K562 (cell line): ENCODE data around the gene RHD.
"Not testable (repeated sequence)": the region's sequence is repeated elsewhere in the genome, so short reads cannot be mapped to it uniquely, and the experiment has no call there.

Source experiments
- CBX5 ChIP-seq: IDR thresholded peaks from 2 replicates; pipeline ENCODE4 v1.6.1; 2014; ENCODE audit warnings: low read depth, borderline replicate concordance
- CREM ChIP-seq: IDR thresholded peaks from 2 replicates; pipeline ENCODE4 v1.6.1; 2014; ENCODE audit warnings: antibody characterized with exemption, low read depth
- IRF2 ChIP-seq: sonication (generic); formaldehyde crosslinking; IDR thresholded peaks from 2 replicates; pipeline ENCODE4 v1.8.1; 2022; ENCODE audit warnings: mild to moderate bottlenecking, missing genetic modification reagents
- KLF1 ChIP-seq: fragments of 450-650 bp; IDR thresholded peaks from 2 replicates; pipeline ENCODE4 v1.6.1; 2016; ENCODE audit warnings: missing genetic modification characterization, missing compliant biosample characterization
- NR2C2 ChIP-seq, 2 experiments: fragments of 200-800 bp in 1 of 2; sonication (Bioruptor generic) in 1 of 2; sonication (generic) in 1 of 2; formaldehyde crosslinking in 1 of 2; IDR thresholded peaks; 2 replicates each; pipeline versions ENCODE4 v1.6.1 to v1.8.0; 2016 to 2022; ENCODE audit warnings: mild to moderate bottlenecking in 1 of 2, missing compliant biosample characterization in 1 of 2, missing genetic modification characterization in 1 of 2, missing genetic modification reagents in 1 of 2
- PHF20 ChIP-seq: fragments of 450-650 bp; IDR thresholded peaks from 2 replicates; pipeline ENCODE4 v1.6.1; 2018; ENCODE audit not compliant: partially characterized antibody
- POLR2A ChIP-seq: fragments of 450-650 bp; conservative IDR thresholded peaks from 2 replicates; pipeline ENCODE4 v1.6.1; 2016

DNA sequence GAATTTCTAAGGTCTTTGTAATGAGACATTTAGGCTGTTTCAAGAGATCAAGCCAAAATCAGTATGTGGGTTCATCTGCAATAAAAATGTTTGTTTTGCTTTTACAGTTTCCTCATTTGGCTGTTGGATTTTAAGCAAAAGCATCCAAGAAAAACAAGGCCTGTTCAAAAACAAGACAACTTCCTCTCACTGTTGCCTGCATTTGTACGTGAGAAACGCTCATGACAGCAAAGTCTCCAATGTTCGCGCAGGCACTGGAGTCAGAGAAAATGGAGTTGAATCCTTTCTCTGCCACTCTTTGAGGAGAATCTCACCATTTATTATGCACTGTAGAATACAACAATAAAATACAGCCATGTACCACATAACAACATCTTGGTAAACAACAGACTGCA is 56.5 kb downstream of the RHD start:
- TF ChIP-seq NR2C2 (CRISPR knock-in tag; IDR thresholded peaks at IDR 0.05); NR2C2 (tag; IDR thresholded peaks at IDR 0.05); PHF20; CREM; KLF1; POLR2A; CBX5; IRF2 (CRISPR knock-in tag): not testable (repeated sequence)
